Measurements from ENCODE around the gene XAB2. TPM values are rescaled to one million over a fixed set of nuclear protein-coding genes. Genes with fewer than 3 reads are reported as not detected.

Gene XAB2
- polyA plus RNA-seq, 1 donor from 2014 or later, result 19.6 TPM

GRCh38 chr19:7602935-7603497 lies 26.3 kb downstream of the XAB2 start:
- H3K27ac ChIP-seq (ENCODE audit: low read length), result no peak overlapping the region
- H4K20me1 ChIP-seq (ENCODE audit: insufficient read depth), result no peaks in the 10 kb centered on the region
- H3K4me2 ChIP-seq (ENCODE audit: low read length), result no peak overlapping the region
- no peak overlapping the region for H3K9ac ChIP-seq (ENCODE audit: low read length)
- no peaks in the 10 kb centered on the region for H3F3A ChIP-seq (ENCODE audit: insufficient read depth, low read length, poor library complexity, severe bottlenecking)
- H3K9me3 ChIP-seq (ENCODE audit: low read length), result no peaks in the 10 kb centered on the region
- TF ChIP-seq SMC3 (conservative IDR thresholded peaks at IDR 0.05; ENCODE audit: poor library complexity) (no peak), POLR2AphosphoS5 (IDR thresholded peaks at IDR 0.05) (no peak), EZH2 (IDR thresholded peaks at IDR 0.05; ENCODE audit: borderline replicate concordance, insufficient read depth, low read length, poor library complexity, severe bottlenecking) (no peak), EP300 (conservative IDR thresholded peaks at IDR 0.05; ENCODE audit: poor library complexity, severe bottlenecking) (no peak), REST (IDR thresholded peaks at IDR 0.05; ENCODE audit: borderline replicate concordance) (no peak)
- H3K4me3 ChIP-seq (ENCODE audit: low read length), result no peak overlapping the region
- H3K79me2 ChIP-seq (replicated peaks; ENCODE audit: insufficient read depth, low read length), result peaks cover 9% of the 10 kb centered on the region
- no peak overlapping the region for H2AFZ ChIP-seq (ENCODE audit: low read depth, low read length)
- no peaks in the 10 kb centered on the region for H3K9me2 ChIP-seq (ENCODE audit: insufficient read depth, low read length)
- H3K36me3 ChIP-seq (ENCODE audit: insufficient read depth, low read length), result no peaks in the 10 kb centered on the region
- no peaks in the 10 kb centered on the region for H3K27me3 ChIP-seq (ENCODE audit: insufficient read depth, low read depth, low read length)

DNA sequence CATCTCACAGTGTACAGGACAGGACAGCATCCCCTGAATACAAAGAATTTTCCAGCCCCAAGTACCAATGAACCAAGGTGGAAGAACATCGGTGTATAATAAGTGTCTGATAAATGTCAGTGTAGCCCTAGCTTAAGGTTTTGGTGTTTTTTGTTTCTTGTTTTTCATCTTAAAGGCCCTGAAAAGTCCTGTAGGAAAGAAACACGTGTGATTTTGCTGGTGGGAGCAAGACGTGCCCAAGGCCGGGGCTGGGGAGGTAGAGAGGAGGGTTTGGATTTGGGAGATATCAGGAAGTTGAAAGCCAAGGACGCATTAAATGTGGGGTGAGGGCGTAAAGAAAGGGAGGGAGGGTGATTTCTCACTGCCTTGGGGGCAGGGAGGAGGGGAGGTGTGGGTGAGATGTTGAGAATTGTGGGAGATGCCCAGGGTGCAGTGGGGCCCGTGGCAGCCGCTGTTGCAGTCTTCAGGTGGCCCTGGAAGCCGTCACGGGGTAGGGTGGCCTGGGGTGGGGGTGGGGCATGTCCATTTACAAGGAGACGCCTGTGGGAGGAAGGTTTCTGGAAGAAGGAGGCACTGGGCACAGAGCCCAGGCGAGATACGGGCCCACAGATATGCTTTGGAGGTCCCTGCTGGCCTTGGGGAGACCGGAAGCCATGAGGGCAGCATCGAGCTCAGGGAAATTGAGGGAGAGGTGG lies 27.0 kb downstream of the XAB2 start:
- Histone ChIP-seq H3K9me3 (ENCODE audit: low read length) (no peaks in the 10 kb centered on the region), H3K9me2 (ENCODE audit: insufficient read depth, low read length) (no peaks in the 10 kb centered on the region), H3K4me2 (ENCODE audit: low read length) (no peak overlapping the region), H3K79me2 (replicated peaks; ENCODE audit: insufficient read depth, low read length) (peaks cover 12% of the 10 kb centered on the region), H3K27ac (ENCODE audit: low read length) (no peak overlapping the region), H3K4me3 (ENCODE audit: low read length) (no peak overlapping the region), H3K27me3 (ENCODE audit: insufficient read depth, low read depth, low read length) (no peaks in the 10 kb centered on the region), H2AFZ (ENCODE audit: low read depth, low read length) (no peak overlapping the region), H3K9ac (ENCODE audit: low read length) (no peak overlapping the region), H4K20me1 (ENCODE audit: insufficient read depth) (no peaks in the 10 kb centered on the region), H3F3A (ENCODE audit: insufficient read depth, low read length, poor library complexity, severe bottlenecking) (no peaks in the 10 kb centered on the region), H3K36me3 (ENCODE audit: insufficient read depth, low read length) (no peaks in the 10 kb centered on the region)
- TF ChIP-seq MXI1 (conservative IDR thresholded peaks at IDR 0.05; ENCODE audit: poor library complexity, severe bottlenecking), result no peak

GRCh38 chr19:7600721-7601120 lies 28.6 kb downstream of the XAB2 start:
- Histone ChIP-seq H3F3A (ENCODE audit: insufficient read depth, low read length, poor library complexity, severe bottlenecking) (no peaks in the 10 kb centered on the region), H3K9me2 (ENCODE audit: insufficient read depth, low read length) (no peaks in the 10 kb centered on the region), H3K9ac (ENCODE audit: low read length) (no peak overlapping the region), H3K27me3 (ENCODE audit: insufficient read depth, low read depth, low read length) (no peaks in the 10 kb centered on the region), H3K4me2 (ENCODE audit: low read length) (no peak overlapping the region), H3K9me3 (ENCODE audit: low read length) (no peaks in the 10 kb centered on the region), H3K4me3 (ENCODE audit: low read length) (no peak overlapping the region), H3K27ac (ENCODE audit: low read length) (no peak overlapping the region), H2AFZ (ENCODE audit: low read depth, low read length) (no peak overlapping the region), H4K20me1 (ENCODE audit: insufficient read depth) (no peaks in the 10 kb centered on the region), H3K36me3 (ENCODE audit: insufficient read depth, low read length) (no peaks in the 10 kb centered on the region), H3K79me2 (replicated peaks; ENCODE audit: insufficient read depth, low read length) (peaks cover 21% of the 10 kb centered on the region)
- TF ChIP-seq EZH2 (IDR thresholded peaks at IDR 0.05; ENCODE audit: borderline replicate concordance, insufficient read depth, low read length, poor library complexity, severe bottlenecking) (no peak), EP300 (conservative IDR thresholded peaks at IDR 0.05; ENCODE audit: poor library complexity, severe bottlenecking) (no peak), POLR2AphosphoS5 (IDR thresholded peaks at IDR 0.05) (no peak), REST (IDR thresholded peaks at IDR 0.05; ENCODE audit: borderline replicate concordance) (no peak)

Data from neural cell (in vitro differentiated cells).